KMS-11 (cell line): ENCODE measurements around the gene ANKRD13B.

Experiments
- H2AFZ ChIP-seq: fragments of 200-600 bp; sonication (generic); 2 replicates; pipeline ENCODE4 v1.6.1; 2016; ENCODE audit warnings: antibody characterized with exemption, mixed run types, low read depth
- H3K27ac ChIP-seq: fragments of 200-600 bp; sonication (generic); 2 replicates; pipeline ENCODE4 v1.6.1; 2016; ENCODE audit warnings: mild to moderate bottlenecking, mixed run types
- H3K27me3 ChIP-seq: fragments of 200-600 bp; sonication (generic); 2 replicates; pipeline ENCODE4 v1.6.1; 2017; ENCODE audit warnings: mild to moderate bottlenecking, low read depth, mixed run types, moderate library complexity; ENCODE audit not compliant: insufficient read depth
- H3K36me3 ChIP-seq: fragments of 200-600 bp; sonication (generic); 2 replicates; pipeline ENCODE4 v1.6.1; 2017; ENCODE audit warnings: mild to moderate bottlenecking, mixed run types; ENCODE audit not compliant: insufficient read depth
- H3K4me1 ChIP-seq: fragments of 200-600 bp; sonication (generic); 2 replicates; pipeline ENCODE4 v1.6.1; 2016; ENCODE audit warnings: mild to moderate bottlenecking, low read depth, mixed run types; ENCODE audit not compliant: poor library complexity, severe bottlenecking
- H3K4me2 ChIP-seq: fragments of 200-600 bp; sonication (generic); 2 replicates; pipeline ENCODE4 v1.7.0; 2016; ENCODE audit warnings: mild to moderate bottlenecking, mixed run types
- H3K4me3 ChIP-seq: fragments of 200-600 bp; sonication (generic); IDR thresholded peaks from 2 replicates; pipeline ENCODE4 v1.6.1; 2017; ENCODE audit warnings: low read depth, low read length, mixed read lengths; ENCODE audit not compliant: insufficient read depth
- H3K79me2 ChIP-seq: fragments of 200-600 bp; sonication (generic); 2 replicates; pipeline ENCODE4 v1.6.1; 2016; ENCODE audit warnings: low read depth, mixed run types; ENCODE audit not compliant: insufficient read depth
- H3K9ac ChIP-seq: fragments of 200-600 bp; sonication (generic); 2 replicates; pipeline ENCODE4 v1.6.1; 2016; ENCODE audit warnings: mild to moderate bottlenecking, mixed run types
- H4K20me1 ChIP-seq: fragments of 200-600 bp; sonication (generic); 2 replicates; pipeline ENCODE4 v1.6.1; 2016; ENCODE audit warnings: mild to moderate bottlenecking, mixed run types; ENCODE audit not compliant: insufficient read depth
- TF ChIP-seq, protein P1 (sequence below): fragments of 200-600 bp; sonication (generic); conservative IDR thresholded peaks from 2 replicates; pipeline ENCODE4 v1.6.1; 2017; ENCODE audit warnings: low read depth, mild to moderate bottlenecking, antibody characterized with exemption, low read length, moderate library complexity, mixed read lengths

ANKRD13B gene

DNA sequence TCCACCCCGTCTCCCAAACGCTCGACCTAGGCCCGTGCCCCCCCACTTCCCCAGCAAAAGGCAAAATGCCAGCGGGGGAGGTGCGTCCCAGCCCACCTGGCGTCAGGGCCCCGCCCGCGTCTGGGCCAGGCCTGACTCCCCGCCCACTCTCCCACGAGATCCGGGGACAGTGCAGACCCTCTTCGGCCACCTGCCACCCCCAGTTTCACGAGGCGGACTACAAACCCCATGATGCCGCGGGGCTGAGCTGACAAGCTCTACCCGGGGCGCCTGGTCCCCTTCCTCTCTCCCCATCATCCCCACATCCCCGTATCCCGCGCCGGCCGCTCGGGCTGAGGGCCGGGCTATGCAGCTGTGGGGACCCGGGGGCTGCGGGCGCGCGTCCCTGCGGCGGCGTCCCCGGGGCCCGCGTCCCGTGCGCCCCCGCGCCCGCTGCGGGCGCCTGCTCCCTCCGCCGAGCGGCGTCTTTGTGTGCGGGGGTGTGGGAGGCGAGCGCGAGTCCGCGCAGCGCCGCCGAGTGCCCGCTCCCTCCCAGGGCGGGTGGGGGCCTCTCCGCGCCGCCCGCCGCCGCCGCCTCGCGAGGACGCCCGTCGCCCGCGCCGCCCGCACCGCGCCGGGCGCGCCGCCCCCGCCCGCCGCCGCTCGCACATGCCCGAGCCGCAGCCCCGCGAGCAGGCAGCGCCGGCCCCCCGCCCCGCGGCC lies at the start of gene ANKRD13B:
TSS of gene ANKRD13B (plus strand) at position 283 of the 702 bp plus-strand sequence. CDS start 490 bp downstream, outside the sequence.
- H3K4me3 ChIP-seq, result no peak within 1 kb of the TSS
- H3K4me2 ChIP-seq, result peak within 1 kb of the TSS; percentile 90
- no peaks in the 10 kb centered on the region for H3K36me3 ChIP-seq
- peaks cover 31% of the 10 kb centered on the region for H3K4me1 ChIP-seq
- no peaks in the 10 kb centered on the region for H4K20me1 ChIP-seq
- no peaks in the 10 kb centered on the region for H3K27me3 ChIP-seq
- H3K79me2 ChIP-seq, result peaks cover 5% of the 10 kb centered on the region; the same call in 1 of the 2 replicates
- TF ChIP-seq, protein P1, sequence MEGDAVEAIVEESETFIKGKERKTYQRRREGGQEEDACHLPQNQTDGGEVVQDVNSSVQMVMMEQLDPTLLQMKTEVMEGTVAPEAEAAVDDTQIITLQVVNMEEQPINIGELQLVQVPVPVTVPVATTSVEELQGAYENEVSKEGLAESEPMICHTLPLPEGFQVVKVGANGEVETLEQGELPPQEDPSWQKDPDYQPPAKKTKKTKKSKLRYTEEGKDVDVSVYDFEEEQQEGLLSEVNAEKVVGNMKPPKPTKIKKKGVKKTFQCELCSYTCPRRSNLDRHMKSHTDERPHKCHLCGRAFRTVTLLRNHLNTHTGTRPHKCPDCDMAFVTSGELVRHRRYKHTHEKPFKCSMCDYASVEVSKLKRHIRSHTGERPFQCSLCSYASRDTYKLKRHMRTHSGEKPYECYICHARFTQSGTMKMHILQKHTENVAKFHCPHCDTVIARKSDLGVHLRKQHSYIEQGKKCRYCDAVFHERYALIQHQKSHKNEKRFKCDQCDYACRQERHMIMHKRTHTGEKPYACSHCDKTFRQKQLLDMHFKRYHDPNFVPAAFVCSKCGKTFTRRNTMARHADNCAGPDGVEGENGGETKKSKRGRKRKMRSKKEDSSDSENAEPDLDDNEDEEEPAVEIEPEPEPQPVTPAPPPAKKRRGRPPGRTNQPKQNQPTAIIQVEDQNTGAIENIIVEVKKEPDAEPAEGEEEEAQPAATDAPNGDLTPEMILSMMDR, result no peak
- H3K9ac ChIP-seq, result no peak within 1 kb of the TSS; the same call in 1 of the 2 replicates
- H2AFZ ChIP-seq, result peak within 1 kb of the TSS; percentile 75
- no peak within 1 kb of the TSS for H3K27ac ChIP-seq

DNA sequence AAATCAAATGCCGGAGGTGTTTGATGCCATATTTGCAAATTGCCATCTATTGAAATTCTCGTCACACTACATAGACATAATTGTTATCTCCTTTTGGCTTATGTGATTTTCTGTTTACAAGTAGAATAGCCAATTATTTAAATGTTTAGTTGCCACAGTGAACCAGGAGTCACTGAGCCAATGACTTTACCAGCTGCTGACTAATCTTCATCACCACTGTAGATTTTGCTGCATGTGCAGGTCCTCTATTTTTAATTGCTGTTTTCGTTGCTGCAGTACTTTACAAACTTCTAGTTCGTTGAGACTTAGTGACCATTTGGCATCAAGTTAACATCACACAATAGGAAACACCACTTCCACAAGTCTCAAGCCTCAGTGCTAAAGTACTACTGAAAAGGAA lies 48.9 kb upstream of the ANKRD13B start:
- Histone ChIP-seq H4K20me1 (no peaks in the 10 kb centered on the region), H3K27me3 (no peaks in the 10 kb centered on the region), H3K9ac (no peak overlapping the region), H3K4me3 (no peak overlapping the region), H2AFZ (no peak overlapping the region), H3K27ac (no peak overlapping the region), H3K4me2 (no peak overlapping the region), H3K4me1 (peaks cover 10% of the 10 kb centered on the region), H3K79me2 (no peaks in the 10 kb centered on the region), H3K36me3 (no peaks in the 10 kb centered on the region)
- TF ChIP-seq, protein P1, result no peak

DNA sequence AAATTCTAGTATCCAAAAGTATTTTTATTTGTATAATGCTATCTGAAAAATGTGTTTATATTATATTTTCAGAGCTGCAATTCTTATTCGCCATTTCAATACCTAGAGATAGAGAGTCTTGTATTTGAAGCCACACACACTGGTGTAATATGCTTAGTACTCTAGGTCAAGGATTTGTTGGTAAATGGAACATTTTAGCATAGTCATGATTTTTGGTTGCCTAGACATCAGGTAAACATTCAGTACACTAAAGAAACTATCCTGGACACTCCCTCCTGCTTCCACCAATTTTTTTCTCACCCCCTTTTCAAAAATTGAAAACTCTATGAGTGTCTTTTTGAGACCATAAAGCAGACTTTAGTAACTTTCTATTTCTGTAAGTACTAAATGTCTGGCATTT lies 46.8 kb upstream of the ANKRD13B start:
- Histone ChIP-seq H2AFZ (no peak overlapping the region), H3K27me3 (no peaks in the 10 kb centered on the region), H3K36me3 (no peaks in the 10 kb centered on the region), H3K4me1 (peaks cover 21% of the 10 kb centered on the region), H3K4me2 (no peak overlapping the region), H3K79me2 (no peaks in the 10 kb centered on the region), H4K20me1 (no peaks in the 10 kb centered on the region), H3K27ac (no peak overlapping the region), H3K4me3 (no peak overlapping the region), H3K9ac (no peak overlapping the region)
- TF ChIP-seq, protein P1, result no peak

DNA sequence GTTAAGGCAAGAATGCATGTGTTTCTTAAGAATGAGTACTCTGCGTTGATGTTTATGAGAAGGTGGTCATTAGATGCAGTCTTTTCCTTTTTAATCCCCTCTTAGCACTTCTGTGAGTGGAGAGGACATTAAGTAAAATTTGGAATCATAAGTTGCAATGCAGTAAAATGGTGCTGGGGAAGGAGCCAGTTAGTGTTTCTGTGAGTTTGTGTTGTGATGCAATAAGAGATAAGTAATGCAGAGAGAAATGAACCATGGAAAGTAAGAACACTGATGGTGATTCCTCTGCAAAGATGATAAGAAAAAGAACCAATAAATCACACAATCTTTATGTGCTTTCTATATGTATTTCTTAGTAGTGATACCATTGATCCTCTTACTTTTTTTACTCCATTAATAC lies 46.1 kb upstream of the ANKRD13B start:
- Histone ChIP-seq H3K4me1 (peaks cover 21% of the 10 kb centered on the region), H3K4me3 (no peak overlapping the region), H2AFZ (no peak overlapping the region), H3K27ac (no peak overlapping the region), H3K9ac (no peak overlapping the region), H3K27me3 (no peaks in the 10 kb centered on the region), H3K36me3 (no peaks in the 10 kb centered on the region), H3K4me2 (no peak overlapping the region), H3K79me2 (no peaks in the 10 kb centered on the region), H4K20me1 (no peaks in the 10 kb centered on the region)
- TF ChIP-seq, protein P1, result no peak
